Adrenal gland (tissue), 5 donors: ENCODE measurements around the gene PCNT.

Experiments
- POLR2A ChIP-seq, 2 donors: fragments of 450-650 bp; IDR thresholded peaks; one replicate each; pipeline ENCODE4 v1.6.1; 2017; ENCODE audit warnings: antibody characterized with exemption in 2 of 2, mild to moderate bottlenecking in 2 of 2, moderate library complexity in 1 of 2
- TF ChIP-seq, protein P1 (sequence below), 6 experiments: fragments of 450-650 bp in 4 of 6; fragments of 200-600 bp in 2 of 6; sonication (generic) in 1 of 6; IDR thresholded peaks; 1 replicate in 5 of 6; 2 replicates in 1 of 6; pipeline versions ENCODE4 v1.5.1 to v1.8.0; 2016 to 2021; ENCODE audit warnings: antibody characterized with exemption in 6 of 6, mild to moderate bottlenecking in 2 of 6, moderate library complexity in 1 of 6
- donor health status: DM: no; HTN: no; CAD: no.

DNA sequence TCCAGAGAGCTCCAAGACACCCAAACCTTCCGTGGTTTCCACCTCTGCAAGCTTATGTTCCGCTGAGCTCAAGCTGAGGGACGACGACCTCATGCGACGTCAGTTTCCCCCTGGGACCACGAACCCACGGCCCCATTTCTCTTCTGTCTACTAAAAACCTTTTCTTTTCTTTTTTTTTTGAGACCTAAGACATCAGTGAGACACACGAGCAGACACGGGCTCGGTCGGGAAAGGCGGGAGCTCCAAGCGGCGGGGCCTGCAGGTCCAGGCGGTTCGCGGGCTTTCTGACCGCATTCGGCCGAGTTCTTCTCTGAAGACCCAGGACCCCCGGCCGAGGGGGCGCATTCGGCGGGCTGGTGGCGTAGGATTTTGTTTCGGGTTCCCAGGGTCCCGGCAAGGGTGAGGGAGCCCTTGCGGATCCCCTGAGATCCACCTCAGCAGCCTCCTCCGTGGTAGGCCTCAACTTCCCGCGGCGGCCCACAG, 688 bp upstream of the PCNT start:
- TF ChIP-seq POLR2A (IDR thresholded peaks at IDR 0.05) = no peak
- TF ChIP-seq, protein P1, sequence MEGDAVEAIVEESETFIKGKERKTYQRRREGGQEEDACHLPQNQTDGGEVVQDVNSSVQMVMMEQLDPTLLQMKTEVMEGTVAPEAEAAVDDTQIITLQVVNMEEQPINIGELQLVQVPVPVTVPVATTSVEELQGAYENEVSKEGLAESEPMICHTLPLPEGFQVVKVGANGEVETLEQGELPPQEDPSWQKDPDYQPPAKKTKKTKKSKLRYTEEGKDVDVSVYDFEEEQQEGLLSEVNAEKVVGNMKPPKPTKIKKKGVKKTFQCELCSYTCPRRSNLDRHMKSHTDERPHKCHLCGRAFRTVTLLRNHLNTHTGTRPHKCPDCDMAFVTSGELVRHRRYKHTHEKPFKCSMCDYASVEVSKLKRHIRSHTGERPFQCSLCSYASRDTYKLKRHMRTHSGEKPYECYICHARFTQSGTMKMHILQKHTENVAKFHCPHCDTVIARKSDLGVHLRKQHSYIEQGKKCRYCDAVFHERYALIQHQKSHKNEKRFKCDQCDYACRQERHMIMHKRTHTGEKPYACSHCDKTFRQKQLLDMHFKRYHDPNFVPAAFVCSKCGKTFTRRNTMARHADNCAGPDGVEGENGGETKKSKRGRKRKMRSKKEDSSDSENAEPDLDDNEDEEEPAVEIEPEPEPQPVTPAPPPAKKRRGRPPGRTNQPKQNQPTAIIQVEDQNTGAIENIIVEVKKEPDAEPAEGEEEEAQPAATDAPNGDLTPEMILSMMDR (IDR thresholded peaks at IDR 0.05) = no peak
